Fibroblast of lung (primary cell): ENCODE results near the gene CASP4. TPM values are rescaled to one million over a fixed set of nuclear protein-coding genes. Genes with fewer than 3 reads are reported as not detected.

ENCODE experiments used
- DNase-seq, 2 donors: peaks; one replicate each; pipeline versions ENCODE4 v3.0.0 to v3.0.0-alpha.2; 2010; ENCODE audit warnings: low read depth in 2 of 2
- H2AFZ ChIP-seq: 2 replicates; pipeline ENCODE4 v1.5.1; 2012; ENCODE audit warnings: low read length, control low read depth, inconsistent platforms
- H3K27ac ChIP-seq: 2 replicates; pipeline ENCODE4 v1.5.1; 2011; ENCODE audit warnings: low read length, control low read depth; ENCODE audit not compliant: insufficient read depth
- H3K27me3 ChIP-seq: 2 replicates; pipeline ENCODE4 v1.5.1; 2011; ENCODE audit warnings: mild to moderate bottlenecking, low read length; ENCODE audit not compliant: control insufficient read depth, insufficient read depth
- H3K36me3 ChIP-seq: 2 replicates; pipeline ENCODE4 v1.5.1; 2011; ENCODE audit warnings: low read length; ENCODE audit not compliant: control insufficient read depth, insufficient read depth
- H3K4me1 ChIP-seq: 2 replicates; pipeline ENCODE4 v1.5.1; 2011; ENCODE audit warnings: low read length; ENCODE audit not compliant: control insufficient read depth, insufficient read depth; ENCODE audit errors: extremely low read depth
- H3K4me2 ChIP-seq: 2 replicates; pipeline ENCODE4 v1.5.1; 2011; ENCODE audit warnings: low read length, control low read depth; ENCODE audit not compliant: insufficient read depth; ENCODE audit errors: extremely low read depth
- H3K4me3 ChIP-seq, 4 experiments: fragments of 200-600 bp in 1 of 4; sonication (generic) in 1 of 4; replicated peaks in 1 of 4; 2 replicates each; pipeline ENCODE4 v1.5.1; 2011 to 2016; ENCODE audit warnings: low read length in 4 of 4, low read depth in 3 of 4, mild to moderate bottlenecking in 3 of 4, control low read depth in 2 of 4, inconsistent platforms in 1 of 4, mixed read lengths in 1 of 4; ENCODE audit not compliant: insufficient read depth in 1 of 4; ENCODE audit errors: control extremely low read depth in 1 of 4
- H3K79me2 ChIP-seq: 2 replicates; pipeline ENCODE4 v1.5.1; 2012; ENCODE audit warnings: mild to moderate bottlenecking, low read length, inconsistent platforms; ENCODE audit not compliant: control insufficient read depth, insufficient read depth
- H3K9ac ChIP-seq: 2 replicates; pipeline ENCODE4 v1.5.1; 2011; ENCODE audit warnings: mild to moderate bottlenecking, low read length, control low read depth; ENCODE audit not compliant: insufficient read depth
- H3K9me3 ChIP-seq: 2 replicates; pipeline ENCODE4 v1.5.1; 2012; ENCODE audit warnings: low read depth, low read length; ENCODE audit not compliant: control insufficient read depth, insufficient read depth
- H4K20me1 ChIP-seq: 2 replicates; pipeline ENCODE4 v1.5.1; 2011; ENCODE audit warnings: low read length; ENCODE audit not compliant: control insufficient read depth, insufficient read depth; ENCODE audit errors: extremely low read depth
- EZH2 ChIP-seq: IDR thresholded peaks from 2 replicates; pipeline ENCODE4 v1.5.1; 2012; ENCODE audit warnings: low read length, control low read depth, mild to moderate bottlenecking; ENCODE audit errors: missing control alignments
- polyA plus RNA-seq, 2 donors: library from polyadenylated mRNA; depleted of rRNA in 1 of 2; stranded (reverse) in 1 of 2; unstranded in 1 of 2; fragments of >200 nt; gene quantifications; 2 replicates each; pipeline ENCODE4 v1.2.1, GENCODE V29; 2011 to 2012; ENCODE audit warnings: missing spikeins in 1 of 2
- total RNA-seq: library from RNA; depleted of rRNA; stranded (reverse); fragments of >200 nt; gene quantifications from 2 replicates; pipeline ENCODE4 v1.2.1, GENCODE V29; 2014
- TF ChIP-seq, protein P1 (sequence below), 2 donors: IDR thresholded peaks in 1 of 2; conservative IDR thresholded peaks in 1 of 2; 1 replicate in 1 of 2; 2 replicates in 1 of 2; pipeline ENCODE4 v1.5.1; 2011 to 2012; ENCODE audit warnings: low read length in 2 of 2, control low read depth in 1 of 2, inconsistent platforms in 1 of 2, low read depth in 1 of 2, mild to moderate bottlenecking in 1 of 2

Gene CASP4
- total and polyA plus RNA-seq, 2 donors (not counting 1 experiment from before 2014, with no cell fraction given), result 196 to 204 TPM

DNA sequence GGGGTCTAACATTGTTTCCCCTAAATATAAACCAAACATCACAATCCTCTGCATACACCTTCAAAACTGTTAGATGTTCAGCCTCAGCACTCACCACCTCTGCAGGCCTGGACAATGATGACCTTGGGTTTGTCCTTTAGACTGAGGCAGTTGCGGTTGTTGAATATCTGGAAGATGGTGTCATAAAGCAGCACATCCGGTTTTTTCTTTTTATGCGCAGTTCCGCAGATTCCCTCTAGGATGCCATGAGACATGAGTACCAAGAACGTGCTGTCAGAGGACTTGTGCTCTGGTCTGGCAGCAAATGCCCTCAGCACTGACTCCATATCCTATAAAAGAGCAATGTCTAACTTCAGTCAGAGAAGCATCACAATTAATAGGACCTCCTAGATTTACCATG lies 31.8 kb upstream of the CASP4 start:
- H4K20me1 ChIP-seq, result no peaks in the 10 kb centered on the region
- no peak overlapping the region for H3K27ac ChIP-seq
- H3K79me2 ChIP-seq, result no peaks in the 10 kb centered on the region
- TF ChIP-seq EZH2, result no peak
- TF ChIP-seq, protein P1, sequence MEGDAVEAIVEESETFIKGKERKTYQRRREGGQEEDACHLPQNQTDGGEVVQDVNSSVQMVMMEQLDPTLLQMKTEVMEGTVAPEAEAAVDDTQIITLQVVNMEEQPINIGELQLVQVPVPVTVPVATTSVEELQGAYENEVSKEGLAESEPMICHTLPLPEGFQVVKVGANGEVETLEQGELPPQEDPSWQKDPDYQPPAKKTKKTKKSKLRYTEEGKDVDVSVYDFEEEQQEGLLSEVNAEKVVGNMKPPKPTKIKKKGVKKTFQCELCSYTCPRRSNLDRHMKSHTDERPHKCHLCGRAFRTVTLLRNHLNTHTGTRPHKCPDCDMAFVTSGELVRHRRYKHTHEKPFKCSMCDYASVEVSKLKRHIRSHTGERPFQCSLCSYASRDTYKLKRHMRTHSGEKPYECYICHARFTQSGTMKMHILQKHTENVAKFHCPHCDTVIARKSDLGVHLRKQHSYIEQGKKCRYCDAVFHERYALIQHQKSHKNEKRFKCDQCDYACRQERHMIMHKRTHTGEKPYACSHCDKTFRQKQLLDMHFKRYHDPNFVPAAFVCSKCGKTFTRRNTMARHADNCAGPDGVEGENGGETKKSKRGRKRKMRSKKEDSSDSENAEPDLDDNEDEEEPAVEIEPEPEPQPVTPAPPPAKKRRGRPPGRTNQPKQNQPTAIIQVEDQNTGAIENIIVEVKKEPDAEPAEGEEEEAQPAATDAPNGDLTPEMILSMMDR (conservative IDR thresholded peaks at IDR 0.05 in 1 of 2, IDR thresholded peaks at IDR 0.05 in 1 of 2; ENCODE audit: low read depth in 1 of 2, low read length in 2 of 2), result peak in 1 of 2 donors; percentile 9
- DNase-seq, result no peak
- H3K4me2 ChIP-seq, result no peak overlapping the region
- H3K4me3 ChIP-seq, result no peak overlapping the region
- no peaks in the 10 kb centered on the region for H3K4me1 ChIP-seq
- H3K27me3 ChIP-seq, result no peaks in the 10 kb centered on the region
- H3K36me3 ChIP-seq, result no peaks in the 10 kb centered on the region
- H2AFZ ChIP-seq, result no peak overlapping the region
- H3K9ac ChIP-seq, result no peak overlapping the region
- no peaks in the 10 kb centered on the region for H3K9me3 ChIP-seq

DNA sequence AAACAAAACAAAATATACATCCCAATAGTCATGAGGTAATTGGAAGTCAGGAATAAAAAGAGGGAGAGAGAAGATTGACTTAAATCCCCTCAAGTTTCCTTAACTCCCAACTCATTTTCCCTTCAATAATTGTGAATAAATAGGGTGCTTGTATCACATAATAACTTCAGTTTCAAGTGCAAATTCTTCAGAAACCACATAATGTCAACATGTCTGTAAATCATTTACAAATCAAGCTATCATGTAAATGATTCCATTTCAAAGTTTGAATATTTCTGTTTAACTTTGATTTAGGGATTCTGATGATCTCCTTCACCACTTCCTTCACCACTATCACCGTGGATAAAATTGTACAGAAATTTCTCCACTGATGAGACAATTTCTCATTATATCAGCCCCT lies 31.3 kb upstream of the CASP4 start:
- Histone ChIP-seq H3K36me3 (no peaks in the 10 kb centered on the region), H2AFZ (no peak overlapping the region), H3K4me3 (no peak overlapping the region), H3K9me3 (no peaks in the 10 kb centered on the region), H3K27ac (no peak overlapping the region), H3K9ac (no peak overlapping the region), H3K27me3 (no peaks in the 10 kb centered on the region), H3K4me2 (no peak overlapping the region), H4K20me1 (no peaks in the 10 kb centered on the region), H3K79me2 (no peaks in the 10 kb centered on the region), H3K4me1 (no peaks in the 10 kb centered on the region)
- peak in 1 of 2 donors; percentile 28 for DNase-seq
- no peak for TF ChIP-seq EZH2
- TF ChIP-seq, protein P1 (conservative IDR thresholded peaks at IDR 0.05 in 1 of 2, IDR thresholded peaks at IDR 0.05 in 1 of 2; ENCODE audit: low read depth in 1 of 2, low read length in 2 of 2), result no peak

DNA sequence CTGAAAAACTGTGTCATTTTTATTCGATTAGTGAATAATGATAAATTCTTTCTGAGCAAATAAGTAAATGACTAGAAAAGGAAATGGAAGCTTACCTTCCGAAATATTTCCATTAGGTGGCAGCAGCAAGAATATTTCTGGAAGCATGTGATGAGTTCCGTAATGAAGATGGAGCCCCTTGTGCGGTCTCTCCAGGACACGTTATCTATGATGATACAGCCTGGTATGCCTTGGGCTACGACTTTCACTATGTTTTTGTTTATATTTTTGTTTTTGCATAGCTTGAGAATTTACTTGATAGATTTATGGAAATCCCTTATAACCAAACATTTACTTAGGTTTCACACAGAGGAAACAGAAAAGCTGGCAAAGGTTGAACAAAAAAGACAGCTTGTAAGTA lies 28.9 kb upstream of the CASP4 start:
- Histone ChIP-seq H3K79me2 (no peaks in the 10 kb centered on the region), H2AFZ (no peak overlapping the region), H4K20me1 (no peaks in the 10 kb centered on the region), H3K27me3 (no peaks in the 10 kb centered on the region), H3K4me2 (no peak overlapping the region), H3K4me3 (no peak overlapping the region), H3K27ac (no peak overlapping the region), H3K9me3 (no peaks in the 10 kb centered on the region), H3K9ac (no peak overlapping the region), H3K36me3 (no peaks in the 10 kb centered on the region), H3K4me1 (no peaks in the 10 kb centered on the region)
- peak in 1 of 2 donors; percentile 46 for DNase-seq
- TF ChIP-seq EZH2, result no peak
- TF ChIP-seq, protein P1 (conservative IDR thresholded peaks at IDR 0.05 in 1 of 2, IDR thresholded peaks at IDR 0.05 in 1 of 2; ENCODE audit: low read depth in 1 of 2, low read length in 2 of 2), result no peak
